ENCODE data around the gene SEC62. TPM values are rescaled to one million over a fixed set of nuclear protein-coding genes. Genes with fewer than 3 reads are reported as not detected.

Gene SEC62
- total RNA-seq, 2 experiments from 2014 or later = 36.0 to 47.7 TPM

DNA sequence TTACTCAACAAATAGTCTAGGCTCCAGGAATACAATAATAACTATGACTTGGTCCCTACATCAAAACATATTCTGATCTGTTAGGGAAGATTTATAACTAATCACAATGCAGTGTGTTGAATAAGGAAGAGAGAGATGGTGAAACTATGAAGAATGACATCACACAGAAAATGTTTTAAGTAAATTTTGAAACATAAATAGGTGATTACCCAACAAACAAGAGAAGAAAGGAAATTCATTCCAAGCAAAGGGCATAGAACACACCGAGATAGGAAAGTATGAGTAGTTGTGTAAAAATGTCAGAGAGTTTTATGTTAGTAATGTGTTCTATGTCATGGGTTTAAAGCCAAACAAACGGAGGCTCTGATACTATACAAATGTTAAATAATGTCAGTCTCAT is 13.4 kb downstream of the SEC62 start:
- ATAC-seq (no peak), DNase-seq (no peak)
- peaks cover 2% of the 10 kb centered on the region for H3K4me1 Mint-ChIP-seq
- H3K27me3 Mint-ChIP-seq = no peaks in the 10 kb centered on the region
- peaks cover 56% of the 10 kb centered on the region for H3K36me3 Mint-ChIP-seq
- no peak overlapping the region for H3K4me3 Mint-ChIP-seq
- H3K9me3 Mint-ChIP-seq (ENCODE audit: low read depth) = no peaks in the 10 kb centered on the region
- CTCF ChIA-PET = no interaction called here
- H3K27ac Mint-ChIP-seq = no peak overlapping the region

DNA sequence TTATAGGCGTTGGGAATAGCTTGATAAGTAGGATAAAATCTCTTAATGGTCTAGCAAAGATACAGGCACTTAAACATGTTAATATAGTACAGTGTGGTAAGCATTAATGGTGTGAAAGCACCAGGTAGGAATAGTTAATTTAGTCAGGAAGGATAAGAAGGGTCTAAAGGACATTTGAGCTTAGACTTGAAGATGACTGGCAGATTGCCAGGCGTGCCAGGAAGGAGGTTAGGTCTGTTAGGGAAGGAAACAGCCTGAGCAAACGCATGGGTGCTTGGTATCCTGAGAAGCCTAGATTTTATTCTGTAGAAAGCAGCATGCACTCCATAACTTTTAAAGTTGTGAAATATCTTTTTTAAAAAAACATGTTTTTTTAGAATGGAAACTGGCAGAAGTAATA is 17.7 kb downstream of the SEC62 start:
- ATAC-seq = no peak
- H3K36me3 Mint-ChIP-seq = peaks cover 51% of the 10 kb centered on the region
- peaks cover 2% of the 10 kb centered on the region for H3K4me1 Mint-ChIP-seq
- no peak overlapping the region for H3K4me3 Mint-ChIP-seq
- DNase-seq = no peak
- H3K27me3 Mint-ChIP-seq = no peaks in the 10 kb centered on the region
- CTCF ChIA-PET = interaction anchor here (1.0 to 1.5 kb wide), 2 partner anchors 17 to 70 kb away, joined by 3 read pairs; partner anchors contain the start of gene SEC62
- no peaks in the 10 kb centered on the region for H3K9me3 Mint-ChIP-seq (ENCODE audit: low read depth)
- no peak overlapping the region for H3K27ac Mint-ChIP-seq

- Mint-ChIP-seq H3K36me3 (peaks cover 20% of the 10 kb centered on the region), H3K27me3 (no peaks in the 10 kb centered on the region), H3K9me3 (ENCODE audit: low read depth) (no peaks in the 10 kb centered on the region), H3K4me3 (no peak overlapping the region), H3K4me1 (no peaks in the 10 kb centered on the region), H3K27ac (no peak overlapping the region)
- ATAC-seq = no peak
- CTCF ChIA-PET = no interaction called here
- no peak for DNase-seq
Observed at GRCh38 chr3:169990431-169990830, 23.8 kb downstream of the SEC62 start.

- Mint-ChIP-seq H3K9me3 (ENCODE audit: low read depth) (no peaks in the 10 kb centered on the region), H3K4me3 (no peak overlapping the region), H3K36me3 (peaks cover 27% of the 10 kb centered on the region), H3K27ac (no peak overlapping the region), H3K27me3 (no peaks in the 10 kb centered on the region), H3K4me1 (no peaks in the 10 kb centered on the region)
- CTCF ChIA-PET = no interaction called here
- DNase-seq (no peak), ATAC-seq (no peak)
Observed at GRCh38 chr3:169992156-169992555, 25.5 kb downstream of the SEC62 start.

DNA sequence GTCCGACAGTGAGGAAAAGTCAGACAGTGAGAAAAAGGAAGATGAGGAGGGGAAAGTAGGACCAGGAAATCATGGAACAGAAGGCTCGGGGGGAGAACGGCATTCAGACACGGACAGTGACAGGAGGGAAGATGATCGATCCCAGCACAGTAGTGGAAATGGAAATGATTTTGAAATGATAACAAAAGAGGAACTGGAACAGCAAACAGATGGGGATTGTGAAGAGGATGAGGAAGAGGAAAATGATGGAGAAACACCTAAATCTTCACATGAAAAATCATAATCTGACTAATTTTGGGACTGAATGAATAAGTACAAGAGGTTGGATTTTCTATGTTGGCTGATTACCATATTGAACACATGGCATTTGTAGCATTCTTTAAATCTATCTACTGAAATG is 26.2 kb downstream of the SEC62 start:
- Mint-ChIP-seq H3K4me1 (no peaks in the 10 kb centered on the region), H3K4me3 (no peak overlapping the region), H3K36me3 (peaks cover 28% of the 10 kb centered on the region), H3K27ac (no peak overlapping the region), H3K27me3 (no peaks in the 10 kb centered on the region), H3K9me3 (ENCODE audit: low read depth) (no peaks in the 10 kb centered on the region)
- no peak for ATAC-seq
- CTCF ChIA-PET = no interaction called here
- no peak for DNase-seq

- DNase-seq (no peak), ATAC-seq (no peak)
- H3K36me3 Mint-ChIP-seq = peaks cover 29% of the 10 kb centered on the region
- H3K4me3 Mint-ChIP-seq = no peak overlapping the region
- H3K27ac Mint-ChIP-seq = no peak overlapping the region
- CTCF ChIA-PET = no interaction called here
- peaks cover 4% of the 10 kb centered on the region for H3K4me1 Mint-ChIP-seq
- H3K27me3 Mint-ChIP-seq = no peaks in the 10 kb centered on the region
- H3K9me3 Mint-ChIP-seq (ENCODE audit: low read depth) = no peaks in the 10 kb centered on the region
Observed at GRCh38 chr3:169993761-169994160, 27.2 kb downstream of the SEC62 start.

GRCh38 chr3:169996063-169996462 is 29.5 kb downstream of the SEC62 start:
- Mint-ChIP-seq H3K4me1 (peaks cover 12% of the 10 kb centered on the region), H3K27ac (no peak overlapping the region), H3K9me3 (ENCODE audit: low read depth) (no peaks in the 10 kb centered on the region), H3K27me3 (no peaks in the 10 kb centered on the region), H3K36me3 (peaks cover 35% of the 10 kb centered on the region), H3K4me3 (no peak overlapping the region)
- ATAC-seq = no peak
- DNase-seq = no peak
- CTCF ChIA-PET = no interaction called here

- DNase-seq (no peak), ATAC-seq (no peak)
Observed at GRCh38 chr3:169998668-169999131, 32.1 kb downstream of the SEC62 start.

GRCh38 chr3:169999433-169999832 is 32.8 kb downstream of the SEC62 start:
- no peak overlapping the region for H3K4me3 Mint-ChIP-seq
- ATAC-seq (peak; percentile 57), DNase-seq (no peak)
- CTCF ChIA-PET = interaction anchor here (0.8 kb wide), 1 partner anchor 10 kb away, joined by 3 read pairs; no protein-coding TSS in a partner anchor
- no peaks in the 10 kb centered on the region for H3K27me3 Mint-ChIP-seq
- peaks cover 23% of the 10 kb centered on the region for H3K4me1 Mint-ChIP-seq
- H3K27ac Mint-ChIP-seq = no peak overlapping the region
- no peaks in the 10 kb centered on the region for H3K9me3 Mint-ChIP-seq (ENCODE audit: low read depth)
- H3K36me3 Mint-ChIP-seq = peaks cover 29% of the 10 kb centered on the region

More at GRCh38 chr3:169998668-169999131, 32.1 kb downstream of the SEC62 start:
- CTCF ChIA-PET = interaction anchor here (0.8 kb wide), 2 partner anchors 11 to 33 kb away, joined by 3 to 4 read pairs; partner anchors contain the start of gene SEC62
- Mint-ChIP-seq H3K36me3 (peaks cover 29% of the 10 kb centered on the region), H3K4me1 (peaks cover 23% of the 10 kb centered on the region), H3K27ac (no peak overlapping the region), H3K27me3 (no peaks in the 10 kb centered on the region), H3K9me3 (ENCODE audit: low read depth) (no peaks in the 10 kb centered on the region), H3K4me3 (no peak overlapping the region)

DNA sequence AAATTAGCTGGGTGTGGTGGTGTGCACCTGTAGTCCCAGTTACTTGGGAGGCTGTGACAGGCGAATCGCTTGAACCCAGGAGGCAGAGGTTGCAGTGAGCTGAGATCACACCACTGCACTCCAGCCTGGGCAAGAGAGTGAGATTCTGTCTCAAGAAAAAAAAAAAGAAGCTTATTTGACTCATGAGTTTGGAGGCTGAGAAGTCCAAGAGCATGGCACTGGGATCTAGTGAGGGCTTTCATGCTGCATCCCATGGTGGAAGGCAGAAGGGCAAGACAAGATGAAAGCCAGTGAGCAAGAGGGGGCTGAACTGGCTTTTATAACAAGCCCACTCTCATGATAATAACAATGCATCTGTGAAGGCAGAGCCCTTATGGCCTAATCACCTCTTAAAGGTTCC is 33.4 kb downstream of the SEC62 start:
- Mint-ChIP-seq H3K36me3 (peaks cover 29% of the 10 kb centered on the region), H3K4me3 (no peak overlapping the region), H3K9me3 (ENCODE audit: low read depth) (no peaks in the 10 kb centered on the region), H3K27ac (no peak overlapping the region), H3K4me1 (peaks cover 23% of the 10 kb centered on the region), H3K27me3 (no peaks in the 10 kb centered on the region)
- CTCF ChIA-PET = interaction anchor here (1.0 kb wide), 1 partner anchor 21 kb away, joined by 3 read pairs; no protein-coding TSS in a partner anchor
- no peak for DNase-seq
- ATAC-seq = no peak

GRCh38 chr3:170002231-170002630 is 35.6 kb downstream of the SEC62 start:
- no peak overlapping the region for H3K27ac Mint-ChIP-seq
- no peak overlapping the region for H3K4me3 Mint-ChIP-seq
- no peak for ATAC-seq
- CTCF ChIA-PET = no interaction called here
- H3K27me3 Mint-ChIP-seq = no peaks in the 10 kb centered on the region
- H3K4me1 Mint-ChIP-seq = peaks cover 37% of the 10 kb centered on the region
- no peak for DNase-seq
- H3K9me3 Mint-ChIP-seq (ENCODE audit: low read depth) = no peaks in the 10 kb centered on the region
- H3K36me3 Mint-ChIP-seq = peaks cover 16% of the 10 kb centered on the region

GRCh38 chr3:170002879-170003278 is 36.3 kb downstream of the SEC62 start:
- peaks cover 38% of the 10 kb centered on the region for H3K4me1 Mint-ChIP-seq
- ATAC-seq (no peak), DNase-seq (no peak)
- H3K4me3 Mint-ChIP-seq = no peak overlapping the region
- no peaks in the 10 kb centered on the region for H3K27me3 Mint-ChIP-seq
- CTCF ChIA-PET = no interaction called here
- H3K9me3 Mint-ChIP-seq (ENCODE audit: low read depth) = no peaks in the 10 kb centered on the region
- peak overlapping the region; percentile 62 for H3K27ac Mint-ChIP-seq
- peaks cover 16% of the 10 kb centered on the region for H3K36me3 Mint-ChIP-seq

DNA sequence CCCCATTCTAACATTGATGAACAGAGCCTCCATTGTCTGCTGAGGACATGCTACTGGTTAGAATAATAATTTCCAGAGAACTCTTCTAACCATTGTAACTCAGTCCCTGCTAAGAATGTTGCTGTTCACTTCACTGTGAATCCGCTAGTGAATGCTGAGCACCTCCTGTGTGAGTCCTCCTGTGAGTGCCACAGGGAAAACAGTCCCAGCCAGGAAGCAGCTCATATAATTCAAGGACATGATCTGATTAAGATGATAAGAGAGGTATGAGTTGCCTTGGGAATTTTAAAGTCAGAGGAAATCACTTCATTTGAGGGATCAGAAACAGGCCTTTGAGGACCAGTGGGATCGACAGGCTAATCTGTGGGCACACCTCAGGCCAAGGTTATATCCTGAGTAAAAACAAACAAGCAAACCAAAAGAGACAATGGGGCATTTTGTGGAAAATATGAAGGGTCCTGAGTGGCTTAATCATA is 37.3 kb downstream of the SEC62 start:
- DNase-seq = no peak
- H3K27me3 Mint-ChIP-seq = peaks cover 2% of the 10 kb centered on the region
- peaks cover 10% of the 10 kb centered on the region for H3K36me3 Mint-ChIP-seq
- no peak overlapping the region for H3K4me3 Mint-ChIP-seq
- CTCF ChIA-PET = no interaction called here
- no peak for ATAC-seq
- no peaks in the 10 kb centered on the region for H3K9me3 Mint-ChIP-seq (ENCODE audit: low read depth)
- no peak overlapping the region for H3K27ac Mint-ChIP-seq
- peaks cover 34% of the 10 kb centered on the region for H3K4me1 Mint-ChIP-seq

DNA sequence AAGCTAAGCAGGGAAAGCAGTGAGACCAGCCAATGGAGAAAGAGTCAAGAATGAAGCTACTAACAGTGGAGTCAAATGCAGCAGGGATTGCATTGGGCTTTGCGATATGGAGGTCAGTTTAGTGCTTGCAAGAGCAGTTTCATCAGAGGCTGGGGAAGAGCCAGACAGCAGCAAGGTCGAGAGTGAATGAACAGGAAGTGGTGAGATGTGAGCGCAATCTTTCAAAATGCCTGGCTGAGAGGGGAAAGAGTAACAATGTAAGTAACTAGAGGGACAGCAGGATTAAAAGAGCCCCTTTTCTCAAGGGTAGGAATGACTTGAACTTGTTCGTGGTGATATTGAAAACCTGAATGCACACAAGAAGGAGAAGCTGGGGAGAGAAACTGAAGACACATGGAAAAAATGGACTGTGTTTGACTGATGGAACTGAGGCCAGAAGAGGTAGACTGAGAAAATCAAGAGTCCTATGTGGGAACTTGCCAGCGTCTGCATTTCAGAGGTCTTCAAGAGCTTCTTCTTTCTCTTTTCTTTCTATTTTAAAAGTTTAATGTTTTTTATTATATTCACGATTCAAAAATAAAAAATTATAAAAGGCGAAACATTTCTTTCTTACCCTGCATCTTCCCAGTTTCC is 40.5 kb downstream of the SEC62 start:
- DNase-seq (peak; percentile 71), ATAC-seq (peak; percentile 91)
- Mint-ChIP-seq H3K4me1 (peaks cover 27% of the 10 kb centered on the region), H3K9me3 (ENCODE audit: low read depth) (no peaks in the 10 kb centered on the region), H3K27ac (peak overlapping the region; percentile 77), H3K36me3 (peaks cover 3% of the 10 kb centered on the region), H3K4me3 (peak overlapping the region; percentile 25), H3K27me3 (peaks cover 4% of the 10 kb centered on the region)
- CTCF ChIA-PET = interaction anchor here (0.9 to 1.3 kb wide), 3 partner anchors 41 to 103 kb away, joined by 3 read pairs; partner anchors contain the start of gene SEC62

Data from activated CD8-positive, alpha-beta memory T cell treated with anti-CD3 and anti-CD28 coated beads, Interleukin-2, amount 10 ng/mL, durations not matched to agents 7 days and 5 days (primary cell).